Stimulated activated CD4-positive, alpha-beta T cell treated with anti-CD3 and anti-CD28 coated beads, Interleukin-1b, Interleukin-23, amount 100 ng/mL, for 24 hours (primary cell): Measurements from ENCODE around the gene RPLP2.

Source experiments
- DNase-seq, 4 experiments: peaks; one replicate each; pipeline ENCODE4 v3.0.0-alpha.2; 2020; ENCODE audit warnings: low read depth in 4 of 4, low spot score in 1 of 4

RPLP2 gene

DNA sequence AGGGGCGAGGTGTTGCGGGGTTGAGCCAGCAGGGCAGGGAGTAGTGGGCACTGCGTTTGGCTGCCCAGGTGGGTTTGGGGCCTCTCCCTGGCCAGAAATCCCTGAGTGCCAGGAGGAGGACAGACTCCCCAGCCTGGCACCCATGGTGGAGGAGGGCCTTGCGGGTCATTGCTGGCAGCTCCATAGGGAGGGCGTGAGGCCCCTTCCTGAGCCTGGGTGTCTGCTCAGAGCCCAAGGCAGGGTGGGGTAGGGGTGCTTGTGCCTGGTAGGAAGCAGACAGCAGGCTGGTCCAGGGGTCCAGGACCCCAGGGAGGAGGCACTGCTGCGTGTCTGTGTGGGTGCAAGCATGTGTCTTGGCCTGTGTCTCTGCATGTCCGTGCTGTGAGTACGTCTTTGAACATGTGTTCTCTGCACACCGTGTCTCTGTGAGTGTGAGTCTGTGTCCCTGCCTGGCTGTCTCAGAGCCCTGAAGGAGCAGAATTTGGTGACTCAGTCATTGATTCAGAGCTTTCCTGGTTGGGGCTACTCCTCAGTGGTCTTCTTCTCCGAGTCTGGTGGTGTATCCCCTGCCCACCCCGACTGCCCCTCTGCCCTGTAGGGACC is 36.8 kb downstream of the RPLP2 start:
- DNase-seq, result no peak

GRCh38 chr11:847876-848275 is 38.1 kb downstream of the RPLP2 start:
- no peak for DNase-seq

DNA sequence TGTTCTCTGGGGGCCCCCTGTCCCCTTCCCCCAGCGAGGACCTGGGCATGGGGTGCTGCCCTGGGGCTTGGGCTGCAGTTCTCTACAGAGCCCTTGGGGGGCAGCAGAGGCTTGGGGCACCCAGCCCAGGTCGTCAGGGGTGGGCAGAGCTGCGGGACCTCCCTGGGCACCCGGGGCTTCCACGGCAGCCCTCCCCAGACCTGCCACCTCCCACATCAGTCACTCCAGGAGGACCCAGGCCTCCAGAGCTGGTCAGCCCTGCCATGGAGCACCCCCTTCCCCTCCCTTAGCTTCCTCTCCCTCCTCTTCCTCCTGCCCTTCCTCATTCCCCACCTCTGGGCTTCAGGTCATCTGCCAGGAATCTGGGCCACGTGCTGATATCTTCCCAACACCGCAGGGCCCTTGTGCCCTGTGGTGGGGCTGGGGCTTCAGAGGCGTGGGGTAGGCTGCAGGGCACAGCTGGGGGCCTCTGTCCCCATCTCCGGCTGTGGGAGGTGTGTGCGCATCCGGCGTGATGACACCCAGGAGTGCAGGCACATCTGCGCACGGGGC is 38.7 kb downstream of the RPLP2 start:
- peak; percentile 30 to 56 (median 46) for DNase-seq

DNA sequence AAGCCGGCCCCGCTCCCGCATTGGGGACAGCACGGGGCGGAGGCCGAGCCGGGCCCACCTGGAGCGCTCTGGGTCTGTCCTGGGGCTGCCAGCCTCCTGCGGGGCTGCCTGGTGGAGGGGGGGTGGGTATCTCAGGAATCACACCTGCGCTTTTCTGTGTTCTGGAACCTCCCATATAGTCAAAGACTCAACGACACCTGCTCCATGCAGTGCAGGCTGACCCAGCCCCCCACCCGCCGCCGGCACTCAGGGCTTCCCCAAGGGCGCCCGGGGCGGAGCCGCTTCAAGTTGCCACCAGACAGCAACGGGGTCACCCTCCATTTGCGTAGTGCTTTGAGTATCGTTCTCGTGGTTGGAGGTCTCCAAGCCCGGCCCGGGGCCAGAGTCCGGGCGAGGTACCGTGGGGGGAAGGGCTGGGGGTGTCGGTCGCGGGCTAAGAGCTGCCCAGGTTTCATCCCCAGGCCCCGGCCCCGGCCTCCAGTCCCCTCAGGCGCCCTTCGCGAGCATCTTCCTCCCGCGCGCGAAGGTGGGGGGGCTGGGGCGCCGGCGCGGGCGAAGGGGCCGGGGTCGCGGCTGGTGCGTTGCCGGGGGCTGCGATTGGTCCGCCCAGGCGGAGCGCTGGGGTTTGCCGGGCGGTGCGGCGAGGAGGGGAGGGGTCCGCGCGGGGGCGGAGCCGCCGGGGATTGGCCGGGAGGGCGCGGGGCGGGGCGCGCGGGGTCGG is 39.5 kb downstream of the RPLP2 start:
- peak in 2 of 4 experiments; percentile 24 to 30 for DNase-seq

DNA sequence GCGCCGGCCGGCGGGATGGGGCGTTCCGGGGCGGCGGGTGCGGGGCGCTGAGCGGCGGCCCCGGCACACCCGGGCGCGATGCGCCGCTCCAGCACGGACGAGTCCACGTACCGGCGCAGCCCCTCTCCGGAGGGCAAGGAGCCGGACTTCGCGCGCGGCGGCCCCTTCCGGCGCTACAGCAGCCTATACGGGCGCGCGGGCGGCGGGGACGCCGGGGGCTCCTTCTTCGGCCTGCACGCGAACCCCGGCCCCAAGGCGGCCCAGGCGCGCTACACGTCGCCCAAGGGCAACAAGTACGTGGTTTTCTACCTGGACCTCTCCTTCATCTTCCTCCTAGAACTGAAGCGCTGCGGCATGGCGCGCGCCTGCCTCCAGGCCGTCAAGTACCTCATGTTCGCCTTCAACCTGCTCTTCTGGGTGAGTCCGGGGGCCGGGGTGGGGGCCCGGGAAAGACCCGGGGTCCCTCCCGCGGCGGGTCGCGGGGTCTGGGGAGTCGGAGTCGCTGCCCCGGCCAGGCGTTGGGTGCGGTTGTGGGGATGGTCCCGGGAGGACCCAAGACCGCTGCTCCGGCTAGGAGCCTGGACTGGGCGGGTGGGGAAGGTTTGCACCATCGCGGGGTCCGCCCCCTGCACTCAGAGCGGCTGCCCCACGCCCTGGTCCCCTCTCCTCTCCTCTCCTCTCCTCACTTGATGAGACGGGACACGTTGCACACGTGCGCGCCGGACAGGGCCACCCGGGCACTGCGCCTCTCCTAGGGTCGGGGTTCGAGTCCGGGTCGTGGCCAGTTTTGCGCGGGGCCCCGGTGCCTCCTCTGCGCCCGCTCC is 40.4 kb downstream of the RPLP2 start:
- no peak for DNase-seq

- DNase-seq, result no peak
Measured at GRCh38 chr11:850775-851763, 41.3 kb downstream of the RPLP2 start.

- DNase-seq, result no peak
Measured at GRCh38 chr11:852762-853161, 43.0 kb downstream of the RPLP2 start.

- no peak for DNase-seq
Measured at GRCh38 chr11:853682-854448, 44.1 kb downstream of the RPLP2 start.

DNA sequence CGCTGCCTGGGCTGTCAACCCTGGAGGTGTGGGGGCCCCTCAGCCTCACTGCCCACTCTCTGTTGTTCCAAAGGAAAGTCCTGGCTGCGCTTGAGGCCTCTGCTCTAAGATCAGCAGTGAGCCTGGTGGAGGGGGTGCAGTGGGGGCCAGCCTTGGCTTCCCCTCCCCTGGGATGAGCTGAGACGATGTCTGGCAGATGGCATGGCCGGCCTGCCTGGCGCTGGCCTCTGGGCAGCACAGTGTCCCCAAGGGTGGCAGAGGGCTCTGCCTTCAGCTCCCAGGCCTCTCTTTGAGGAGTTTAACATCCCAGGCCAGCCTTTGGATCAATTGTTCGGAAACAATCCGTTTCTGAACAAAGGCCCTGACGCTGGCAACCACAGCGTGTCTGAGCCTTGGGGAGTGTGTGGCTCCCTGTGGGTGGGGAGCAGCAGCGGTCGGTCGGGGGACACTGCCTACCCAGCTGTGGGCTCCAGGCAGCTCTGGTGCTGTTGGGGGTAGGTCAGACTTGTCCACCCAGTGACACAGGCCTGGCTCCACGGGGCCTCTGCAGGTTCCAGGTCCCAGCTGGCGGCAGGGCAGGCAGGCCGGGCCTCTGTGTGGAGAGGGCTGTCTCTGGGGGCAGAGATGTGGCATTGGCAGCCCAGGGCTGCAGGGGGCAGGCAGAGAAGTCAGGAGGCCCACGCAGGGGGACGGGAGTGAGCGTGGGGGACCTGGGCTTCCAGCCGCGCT is 45.0 kb downstream of the RPLP2 start:
- DNase-seq, result no peak

GRCh38 chr11:855330-855674 is 45.5 kb downstream of the RPLP2 start:
- no peak for DNase-seq

DNA sequence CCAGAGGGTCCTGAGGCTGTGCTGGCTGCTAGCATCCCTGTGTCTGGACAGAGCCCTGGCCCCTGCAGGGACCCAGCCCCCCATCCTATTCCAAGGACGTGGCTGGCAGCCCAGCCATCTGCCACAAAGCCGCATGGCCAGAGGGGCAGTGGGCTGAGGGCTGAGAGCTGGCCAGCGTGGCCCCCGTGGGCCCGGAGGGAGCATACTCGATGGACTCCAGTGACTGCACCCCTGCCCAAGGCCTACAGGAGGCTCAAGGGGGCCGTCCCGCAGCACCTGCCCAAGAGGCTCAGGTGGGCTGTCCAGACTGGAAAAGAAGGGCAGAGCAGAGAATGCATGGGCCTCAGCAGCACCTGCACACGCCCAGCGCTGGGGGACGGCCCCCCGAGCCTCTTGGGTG is 46.0 kb downstream of the RPLP2 start:
- no peak for DNase-seq

DNA sequence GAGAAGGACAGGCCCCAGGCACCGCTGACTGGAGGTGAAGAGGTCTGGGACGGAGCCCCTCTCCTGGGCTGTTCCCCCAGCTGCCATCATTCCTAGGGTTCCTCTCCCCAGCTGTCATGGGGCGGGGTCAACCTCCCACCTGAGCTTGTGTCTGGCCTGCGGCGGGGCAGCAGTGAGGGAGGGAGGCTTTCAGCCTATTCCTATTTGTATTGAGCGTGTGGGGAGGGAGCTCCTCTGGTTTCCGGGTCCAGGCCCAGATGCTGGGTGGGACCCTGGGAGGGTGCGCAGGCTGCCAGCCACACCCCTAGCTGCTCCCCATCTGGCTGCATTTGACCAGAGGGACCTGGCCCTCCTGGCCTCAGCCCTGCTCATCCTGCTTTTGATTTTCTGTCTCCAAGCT is 46.6 kb downstream of the RPLP2 start:
- no peak for DNase-seq

- DNase-seq, result no peak
Measured at GRCh38 chr11:858053-858761, 48.4 kb downstream of the RPLP2 start.

- no peak for DNase-seq
Measured at GRCh38 chr11:858762-859339, 49.1 kb downstream of the RPLP2 start.

DNA sequence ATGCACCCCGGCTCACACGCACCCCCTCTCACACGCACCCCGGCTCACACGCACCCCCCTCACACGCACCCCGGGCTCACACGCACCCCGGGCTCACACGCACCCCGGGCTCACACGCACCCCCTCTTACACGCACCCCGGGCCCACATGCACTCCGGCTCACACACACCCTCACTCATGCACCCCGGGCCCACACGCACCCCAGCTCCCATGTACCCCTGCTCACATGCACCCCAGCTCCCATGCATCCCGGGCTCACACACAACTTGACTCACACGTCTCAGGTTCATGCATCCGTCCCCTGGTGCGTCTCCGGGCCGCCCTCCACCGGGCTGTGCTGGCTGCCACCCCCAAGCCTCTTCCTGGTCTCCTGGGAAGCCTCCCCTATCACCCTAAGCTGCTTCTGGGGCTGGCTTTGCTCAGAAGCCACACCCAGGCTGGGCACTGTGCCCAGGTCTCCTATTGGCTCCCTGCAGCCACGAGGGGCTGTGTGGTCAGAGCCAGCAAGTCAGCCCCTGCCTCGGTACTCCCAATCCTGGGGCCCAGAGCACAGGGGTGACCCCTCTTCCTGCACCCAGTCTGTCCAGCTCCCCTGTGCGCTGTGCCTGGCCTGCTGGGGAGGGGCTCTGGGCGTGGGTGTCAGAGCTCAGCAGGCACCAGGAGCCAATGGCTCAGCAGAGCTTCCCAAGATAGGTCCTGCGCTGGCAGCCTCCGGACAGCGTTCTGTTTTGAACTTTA is 49.8 kb downstream of the RPLP2 start:
- no peak for DNase-seq

DNA sequence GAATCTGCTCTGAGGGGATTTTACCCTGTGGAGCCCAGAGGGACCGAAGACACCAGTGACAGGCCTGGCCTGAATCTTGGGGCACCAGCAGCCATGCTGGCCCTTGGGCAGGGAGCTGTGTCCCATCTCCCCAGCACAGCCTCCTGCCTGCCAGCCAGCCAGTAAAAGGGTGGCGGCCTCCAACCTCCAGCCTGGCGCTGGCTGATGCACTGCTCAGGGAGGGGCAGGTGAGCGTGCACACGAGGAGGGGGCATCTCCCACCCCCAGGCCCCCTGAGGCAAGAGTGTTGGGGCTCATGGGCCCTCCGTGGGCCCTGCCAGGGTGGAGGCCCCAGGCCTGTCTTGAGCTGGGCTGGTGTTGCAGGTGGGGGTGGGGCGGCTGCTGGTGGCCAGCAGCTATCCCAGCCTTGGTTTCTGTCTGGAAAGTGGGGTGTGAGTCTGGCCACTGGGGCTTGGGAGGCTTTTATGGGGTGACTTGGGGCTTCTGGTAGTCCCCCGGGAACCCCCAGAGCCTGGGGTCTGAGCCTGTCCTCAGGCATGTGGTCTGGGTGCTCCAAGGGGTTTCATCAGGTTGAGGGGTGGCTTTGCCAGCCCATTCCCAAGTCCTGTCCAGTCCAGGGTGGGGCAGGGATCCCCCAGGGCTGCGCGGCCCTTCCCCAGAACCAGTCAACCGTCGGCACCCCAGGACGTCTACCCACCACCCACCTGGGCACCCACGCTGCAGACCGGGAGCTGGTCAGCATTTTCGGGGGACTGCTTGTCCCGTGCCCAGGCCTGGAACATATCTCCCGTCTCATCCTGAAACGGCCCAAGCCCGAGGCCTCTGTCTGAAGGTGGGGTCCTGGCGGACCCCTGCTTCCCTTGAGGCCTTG is 50.7 kb downstream of the RPLP2 start:
- DNase-seq, result no peak

GRCh38 chr11:861105-861479 is 51.3 kb downstream of the RPLP2 start:
- no peak for DNase-seq
